ENCODE results near the gene TLE3.

TLE3 gene

GRCh38 chr15:70046679-70047369, 50.9 kb downstream of the TLE3 start:
- no peak for DNase-seq

GRCh38 chr15:70045045-70045444, 52.7 kb downstream of the TLE3 start:
- no peak for DNase-seq

GRCh38 chr15:70044168-70044567, 53.5 kb downstream of the TLE3 start:
- DNase-seq, result no peak

GRCh38 chr15:70043590-70043989, 54.1 kb downstream of the TLE3 start:
- no peak for DNase-seq

GRCh38 chr15:70042553-70043214, 55.0 kb downstream of the TLE3 start:
- no peak for DNase-seq

GRCh38 chr15:70039917-70040316, 57.8 kb downstream of the TLE3 start:
- no peak for DNase-seq

GRCh38 chr15:70038730-70039392, 58.9 kb downstream of the TLE3 start:
- no peak for DNase-seq

- DNase-seq, result no peak
Measured at GRCh38 chr15:70037292-70037640, 60.5 kb downstream of the TLE3 start.

- no peak for DNase-seq
Measured at GRCh38 chr15:70036585-70037291, 61.0 kb downstream of the TLE3 start.

GRCh38 chr15:70035719-70036077, 62.0 kb downstream of the TLE3 start:
- DNase-seq, result no peak

GRCh38 chr15:70035051-70035718, 62.5 kb downstream of the TLE3 start:
- no peak for DNase-seq

GRCh38 chr15:70034596-70034995, 63.1 kb downstream of the TLE3 start:
- DNase-seq, result no peak

GRCh38 chr15:70034141-70034540, 63.6 kb downstream of the TLE3 start:
- no peak for DNase-seq

- no peak for DNase-seq
Measured at GRCh38 chr15:70033529-70034140, 64.1 kb downstream of the TLE3 start.

- DNase-seq, result no peak
Measured at GRCh38 chr15:70033109-70033508, 64.6 kb downstream of the TLE3 start.

GRCh38 chr15:70032509-70032908, 65.2 kb downstream of the TLE3 start:
- no peak for DNase-seq

GRCh38 chr15:70031713-70032112, 66.0 kb downstream of the TLE3 start:
- DNase-seq, result no peak

GRCh38 chr15:70031261-70031660, 66.5 kb downstream of the TLE3 start:
- no peak for DNase-seq

- DNase-seq, result no peak
Measured at GRCh38 chr15:70030851-70031250, 66.9 kb downstream of the TLE3 start.

- no peak for DNase-seq
Measured at GRCh38 chr15:70029297-70029701, 68.4 kb downstream of the TLE3 start.

GRCh38 chr15:70027518-70027917, 70.2 kb downstream of the TLE3 start:
- no peak for DNase-seq

- DNase-seq, result no peak
Measured at GRCh38 chr15:70026991-70027390, 70.7 kb downstream of the TLE3 start.
